ENCODE measurements around the gene DCAF10.
"Not testable (repeated sequence)": the region's sequence is repeated elsewhere in the genome, so short reads cannot be mapped to it uniquely, and the experiment has no call there.

The DCAF10 gene

GRCh38 chr9:37792122-37792521, 8.5 kb upstream of the DCAF10 start:
- no peak for DNase-seq

- no peak for DNase-seq
These were observed 4.4 kb upstream of the DCAF10 start for GRCh38 chr9:37796232-37796631.

GRCh38 chr9:37798677-37799076, 1.9 kb upstream of the DCAF10 start:
- no peak for DNase-seq

- peak in 1 of 2 experiments; percentile 1 for DNase-seq
These were observed 772 bp downstream of the DCAF10 start for GRCh38 chr9:37801287-37801850.

GRCh38 chr9:37801959-37802711, 1.5 kb downstream of the DCAF10 start:
- no peak for DNase-seq

- DNase-seq = peak; percentile 60 to 82
These were observed 5.7 kb downstream of the DCAF10 start for GRCh38 chr9:37806271-37806670.

- not testable (repeated sequence) for DNase-seq
These were observed 9.1 kb downstream of the DCAF10 start for GRCh38 chr9:37809676-37810075.

- no peak for DNase-seq
These were observed 11.4 kb downstream of the DCAF10 start for GRCh38 chr9:37811906-37812476.

- DNase-seq = no peak
These were observed 12.3 kb downstream of the DCAF10 start for GRCh38 chr9:37812773-37813379.

GRCh38 chr9:37818849-37819248, 18.3 kb downstream of the DCAF10 start:
- no peak for DNase-seq

GRCh38 chr9:37820142-37820541, 19.5 kb downstream of the DCAF10 start:
- peak; percentile 11 to 44 for DNase-seq

- DNase-seq = not testable (repeated sequence)
These were observed 24.6 kb downstream of the DCAF10 start for GRCh38 chr9:37825174-37825573.

GRCh38 chr9:37827483-37828165, 27.0 kb downstream of the DCAF10 start:
- DNase-seq = no peak

- DNase-seq = no peak
These were observed 35.2 kb downstream of the DCAF10 start for GRCh38 chr9:37835821-37836220.

- no peak for DNase-seq
These were observed 35.8 kb downstream of the DCAF10 start for GRCh38 chr9:37836386-37836785.

- DNase-seq = no peak
These were observed 39.2 kb downstream of the DCAF10 start for GRCh38 chr9:37839496-37840461.

- DNase-seq = no peak
These were observed 40.1 kb downstream of the DCAF10 start for GRCh38 chr9:37840560-37841194.

- no peak for DNase-seq
These were observed 51.6 kb downstream of the DCAF10 start for GRCh38 chr9:37852222-37852621.

GRCh38 chr9:37856551-37856950, 56.0 kb downstream of the DCAF10 start:
- DNase-seq = no peak

- peak in 1 of 2 experiments; percentile 9 for DNase-seq
These were observed 58.4 kb downstream of the DCAF10 start for GRCh38 chr9:37859043-37859442.

GRCh38 chr9:37862530-37862929, 61.9 kb downstream of the DCAF10 start:
- DNase-seq = no peak

All from NCI-H524 (cell line).